Right hindlimb (tissue), 1 donor: ENCODE data around the gene NUCKS1.

Experiments used
- DNase-seq: peaks from one replicate; pipeline ENCODE4 v3.0.0-alpha.2; 2018

Gene NUCKS1, protein sequence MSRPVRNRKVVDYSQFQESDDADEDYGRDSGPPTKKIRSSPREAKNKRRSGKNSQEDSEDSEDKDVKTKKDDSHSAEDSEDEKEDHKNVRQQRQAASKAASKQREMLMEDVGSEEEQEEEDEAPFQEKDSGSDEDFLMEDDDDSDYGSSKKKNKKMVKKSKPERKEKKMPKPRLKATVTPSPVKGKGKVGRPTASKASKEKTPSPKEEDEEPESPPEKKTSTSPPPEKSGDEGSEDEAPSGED

DNA sequence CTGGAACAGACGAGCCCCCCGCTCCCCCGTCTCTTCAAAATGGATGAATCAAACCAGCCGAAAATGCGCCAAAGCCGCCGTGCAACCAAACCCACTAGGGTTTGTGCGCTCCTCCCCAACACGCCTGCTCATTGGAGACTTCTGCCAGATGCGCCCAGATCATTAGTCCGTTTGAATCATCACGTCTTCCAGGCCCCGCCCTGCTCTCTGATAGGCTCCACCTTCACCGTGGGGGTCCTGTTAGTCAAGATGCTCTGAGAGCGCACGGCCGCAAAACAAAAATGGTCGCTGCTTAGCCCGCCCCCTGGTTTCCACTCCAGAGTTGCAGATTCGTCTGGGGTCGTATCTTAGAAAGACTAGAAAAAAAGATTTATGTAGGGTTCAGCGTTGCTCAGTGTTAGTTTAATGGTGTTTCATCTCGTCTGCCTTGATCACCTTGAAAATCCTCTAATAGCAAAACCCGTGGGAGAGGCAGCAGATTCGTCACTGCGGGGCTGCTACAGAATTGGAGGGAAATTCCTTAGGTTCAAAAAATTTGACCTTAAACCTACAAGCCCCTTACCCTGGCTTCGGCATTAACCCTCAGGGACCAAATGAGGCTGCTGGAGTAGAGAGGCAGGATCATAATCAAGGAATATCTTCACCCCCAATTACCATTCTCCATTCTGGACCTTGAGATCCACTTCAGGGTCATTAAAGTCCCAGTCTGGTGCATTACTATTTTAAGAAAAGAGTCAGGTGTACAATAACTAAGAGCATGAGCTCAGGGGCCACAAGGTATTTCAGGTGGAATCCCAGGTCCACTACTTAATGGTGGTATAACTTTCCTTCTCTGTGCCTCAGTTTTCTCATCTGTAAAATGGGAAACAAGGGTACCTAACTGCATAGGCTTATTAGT is at the start of gene NUCKS1:
Gene NUCKS1, minus strand, starts transcription at position 45 of the 898 bp plus-strand sequence. CDS start 209 bp downstream, outside the sequence.
- DNase-seq: peak; percentile 99

DNA sequence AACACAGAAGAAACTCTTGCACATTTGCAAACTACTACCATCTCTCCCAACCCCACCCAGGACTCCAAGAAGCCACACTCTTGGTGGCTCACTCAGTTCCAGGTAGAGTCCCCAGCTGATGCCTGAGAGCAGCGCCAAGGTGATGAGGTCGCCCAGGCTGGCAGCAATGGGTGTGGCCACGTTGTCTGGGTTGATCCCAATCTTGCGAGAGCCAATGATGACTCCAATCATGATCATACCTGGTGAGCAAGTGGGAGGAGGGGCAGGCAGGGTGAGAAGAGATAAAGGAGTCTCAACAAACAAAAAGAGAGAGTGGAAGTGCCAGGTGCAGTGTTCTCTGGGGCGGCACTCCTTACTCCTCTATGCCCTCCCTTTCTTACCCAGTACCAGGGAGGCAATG is 48.6 kb upstream of the NUCKS1 start:
- DNase-seq: no peak

DNA sequence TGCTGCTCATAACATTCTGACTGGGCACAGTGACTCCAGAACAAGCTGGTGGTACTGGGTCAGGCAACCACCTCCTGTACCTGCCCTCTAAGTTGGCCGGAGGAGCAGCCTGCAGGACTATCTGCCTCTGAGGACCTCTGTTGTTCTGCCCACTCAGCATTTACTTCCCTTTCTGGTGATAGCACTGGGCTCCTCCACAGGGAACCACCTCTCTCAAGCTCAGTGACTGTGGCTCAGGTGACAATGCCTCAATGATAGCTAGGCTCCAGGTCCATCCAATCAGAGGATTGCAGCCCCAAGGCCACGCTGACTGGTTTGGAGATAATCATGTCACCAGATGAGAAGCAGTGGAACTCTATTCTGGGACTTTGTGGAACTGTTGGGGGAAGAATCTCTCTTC is 47.2 kb upstream of the NUCKS1 start:
- DNase-seq: no peak

DNA sequence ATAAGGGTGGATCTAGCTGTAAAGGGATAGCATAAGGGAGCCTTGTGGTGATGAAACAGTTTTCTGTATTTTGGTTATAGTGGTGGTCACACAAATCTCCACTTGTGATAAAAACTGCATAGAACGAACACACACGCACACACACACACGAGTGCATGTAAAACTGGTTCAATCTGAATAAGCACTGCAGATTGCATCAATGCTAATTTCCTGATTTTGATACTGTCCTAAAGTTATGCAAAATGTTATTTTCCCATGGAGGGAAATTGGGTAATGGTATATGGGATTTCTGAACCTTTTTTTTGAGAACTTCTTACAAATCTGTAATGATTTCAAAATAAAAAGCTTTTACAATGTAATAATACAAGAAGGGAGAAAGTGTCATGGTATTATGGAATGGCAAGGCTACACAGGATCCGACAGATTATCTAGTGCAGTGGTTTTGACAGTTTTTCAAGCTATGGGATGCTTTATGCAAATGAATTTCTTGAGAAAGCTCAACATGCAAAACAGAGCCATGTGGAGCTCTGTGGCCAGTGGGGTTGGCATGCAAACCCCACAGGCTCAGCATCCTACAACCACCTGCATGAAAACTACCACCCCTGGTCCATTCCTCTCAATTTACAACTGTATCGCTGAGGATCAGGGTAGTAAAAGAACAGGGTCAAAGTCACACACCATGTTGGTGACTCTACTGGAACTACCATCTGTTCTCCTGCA is 44.2 kb upstream of the NUCKS1 start:
- DNase-seq: no peak

DNA sequence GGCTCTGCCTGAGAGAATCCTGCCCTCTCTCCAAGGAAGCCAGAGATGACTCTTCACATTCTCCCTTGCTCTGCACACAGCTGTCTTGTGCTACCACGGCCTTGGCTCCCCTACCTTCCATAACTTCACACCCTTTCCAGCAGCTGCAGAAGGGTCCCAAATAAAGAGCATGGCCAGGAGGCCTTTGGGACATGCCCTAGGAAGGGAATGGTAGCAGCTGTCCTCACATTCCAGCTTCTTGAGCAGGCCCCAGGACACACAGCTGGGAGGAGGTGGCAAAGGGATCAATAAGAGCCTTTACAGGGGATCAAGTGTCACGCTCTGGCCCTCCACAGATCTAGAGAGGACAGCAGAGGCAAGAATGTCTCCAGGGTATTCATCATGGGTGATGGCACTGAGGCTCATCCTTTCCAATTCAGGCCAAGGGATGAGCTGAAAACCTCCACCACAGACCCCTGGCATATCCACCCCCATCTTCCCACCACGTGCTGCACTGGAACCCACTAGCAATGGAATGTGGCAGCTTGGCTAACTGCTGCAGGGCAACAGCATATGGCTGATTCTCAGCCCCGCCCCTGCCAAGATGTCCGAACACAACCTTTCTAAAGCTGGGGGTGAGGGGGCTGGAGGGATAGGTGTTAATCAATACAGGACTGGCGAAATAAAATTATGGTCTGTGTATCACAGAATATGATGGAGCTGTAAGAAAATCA is 43.1 kb upstream of the NUCKS1 start:
- DNase-seq: peak; percentile 44

DNA sequence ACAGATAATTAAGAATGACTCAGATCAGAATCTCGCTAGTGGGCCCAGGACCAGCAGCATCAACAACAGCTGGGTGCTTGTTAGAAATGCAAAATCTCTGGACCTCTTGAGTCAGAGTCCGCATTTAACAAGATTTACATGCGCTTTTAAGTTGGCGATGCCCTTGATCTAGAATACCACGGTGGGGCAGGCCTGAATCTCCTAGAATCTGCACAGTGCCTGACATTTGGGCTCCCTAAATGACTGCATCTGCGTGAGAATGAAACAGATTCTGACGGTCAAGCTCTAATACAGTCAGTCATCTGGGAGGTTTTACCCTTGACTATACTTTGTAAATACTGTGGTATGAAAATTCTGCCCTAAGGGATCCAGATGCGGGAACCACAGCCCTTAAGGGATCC is 42.5 kb upstream of the NUCKS1 start:
- no peak for DNase-seq

DNA sequence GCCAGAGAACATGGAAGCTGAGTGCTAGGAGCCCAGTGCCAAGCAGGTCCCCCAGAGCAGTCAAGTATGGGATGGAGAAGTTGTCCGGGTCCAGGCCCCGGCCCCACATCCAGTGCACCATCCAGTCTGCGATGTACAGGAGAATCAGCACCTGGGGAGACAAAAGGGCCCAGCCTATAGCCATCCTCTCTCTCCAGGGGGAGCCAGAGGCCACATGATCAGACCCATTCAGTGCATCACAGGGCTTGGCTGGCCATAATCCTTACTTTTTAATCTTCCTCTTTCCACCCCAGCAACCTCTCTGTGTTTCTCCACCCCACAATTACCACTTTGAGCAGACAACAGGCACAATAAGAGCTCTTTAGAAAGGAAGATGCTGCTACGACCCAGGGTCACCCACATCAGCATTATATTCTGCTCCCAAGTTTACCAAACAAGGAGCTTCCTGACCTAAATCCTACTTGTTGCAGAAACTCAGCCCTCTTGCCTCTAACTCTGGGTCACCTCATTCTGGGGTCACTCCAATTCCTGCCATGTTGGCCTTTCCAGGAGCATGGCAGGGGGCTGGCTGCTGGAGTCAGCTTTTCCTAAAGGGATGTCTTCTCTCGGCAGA is 41.7 kb upstream of the NUCKS1 start:
- DNase-seq: peak; percentile 61

DNA sequence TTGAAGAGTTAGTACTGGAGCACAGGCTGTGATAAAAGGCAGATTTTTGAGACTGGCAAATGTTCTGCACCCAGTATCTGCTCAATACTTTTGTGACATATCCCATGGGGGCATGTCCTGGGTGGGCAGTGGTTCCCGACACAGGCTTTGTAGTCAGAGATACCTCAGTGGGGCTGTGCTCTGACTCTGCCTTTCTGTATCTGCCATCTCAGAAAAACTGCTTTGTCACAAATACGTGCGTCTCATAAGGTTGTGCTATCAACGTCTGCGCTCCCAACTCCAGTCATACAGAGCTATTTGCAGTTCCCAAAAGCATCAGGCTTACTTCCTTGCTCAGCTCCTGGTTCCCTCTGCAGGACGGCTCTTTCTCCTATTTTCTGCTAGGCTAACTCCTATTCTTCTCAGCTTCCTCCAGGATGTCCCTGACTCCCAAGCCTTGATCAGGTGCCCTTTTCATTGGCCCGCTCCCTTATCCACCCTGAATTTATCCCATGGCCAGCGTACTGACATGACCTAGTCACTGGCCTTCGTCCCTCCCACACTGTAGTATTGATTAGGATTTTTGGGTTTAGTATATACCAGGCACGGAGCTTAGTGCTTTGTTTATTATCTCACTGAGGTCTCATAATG is 37.4 kb upstream of the NUCKS1 start:
- no peak for DNase-seq

DNA sequence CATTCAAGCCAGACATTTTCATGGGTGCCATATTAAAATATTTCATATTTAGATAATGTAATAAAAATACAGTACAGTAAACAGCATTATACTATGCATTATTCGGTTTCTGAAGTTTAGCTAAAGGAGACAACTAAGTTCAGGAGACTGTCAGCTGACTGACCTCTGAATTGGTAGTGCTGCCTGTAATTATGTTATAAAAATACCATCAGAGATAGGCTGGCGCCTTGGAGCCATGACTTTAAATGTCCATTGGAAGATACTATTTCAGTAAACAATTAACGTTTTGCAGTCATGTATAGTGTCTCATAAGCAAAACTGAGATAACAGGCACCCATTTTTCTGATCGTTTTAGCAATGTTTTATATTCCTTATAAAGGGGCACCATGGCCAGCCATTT is 36.6 kb upstream of the NUCKS1 start:
- no peak for DNase-seq

DNA sequence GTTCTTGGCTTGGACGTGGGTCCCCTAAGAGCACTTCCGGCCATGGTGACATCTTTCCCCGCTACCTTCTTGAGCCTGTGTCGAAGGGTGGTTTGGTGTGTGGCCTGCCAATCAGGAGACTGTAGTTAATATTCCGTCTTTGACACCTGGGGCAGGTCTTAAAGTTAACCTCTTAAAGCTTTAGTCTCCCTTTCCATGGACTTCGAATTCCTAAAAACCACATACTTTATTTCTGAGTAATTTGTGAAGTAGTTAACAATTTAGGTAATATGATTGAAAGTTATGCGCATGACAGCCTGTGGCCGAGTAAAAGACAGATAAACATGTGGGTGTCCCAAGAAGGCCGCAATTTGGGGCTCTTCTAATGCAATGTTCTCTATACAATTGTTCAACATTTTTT is 35.5 kb upstream of the NUCKS1 start:
- DNase-seq: no peak

DNA sequence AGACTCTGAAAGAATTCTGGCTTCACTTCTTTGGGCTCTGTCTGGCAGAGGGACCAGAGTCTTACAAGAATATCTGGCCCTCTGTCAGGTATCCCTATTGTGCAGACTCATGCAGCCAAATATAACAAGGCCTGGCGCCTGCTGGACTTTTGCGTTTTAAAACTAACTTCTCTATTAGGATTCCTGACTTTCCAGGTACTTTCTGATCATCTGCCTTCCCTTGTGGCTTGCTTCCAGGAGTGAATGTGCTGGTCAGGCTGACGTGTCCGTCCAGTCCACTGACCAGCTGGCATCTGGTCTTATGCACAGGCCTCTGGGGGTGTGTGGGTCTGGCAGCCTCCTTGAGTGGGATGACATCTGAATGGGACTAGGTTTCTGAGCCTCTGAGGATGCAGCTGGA is 33.9 kb upstream of the NUCKS1 start:
- DNase-seq: no peak

DNA sequence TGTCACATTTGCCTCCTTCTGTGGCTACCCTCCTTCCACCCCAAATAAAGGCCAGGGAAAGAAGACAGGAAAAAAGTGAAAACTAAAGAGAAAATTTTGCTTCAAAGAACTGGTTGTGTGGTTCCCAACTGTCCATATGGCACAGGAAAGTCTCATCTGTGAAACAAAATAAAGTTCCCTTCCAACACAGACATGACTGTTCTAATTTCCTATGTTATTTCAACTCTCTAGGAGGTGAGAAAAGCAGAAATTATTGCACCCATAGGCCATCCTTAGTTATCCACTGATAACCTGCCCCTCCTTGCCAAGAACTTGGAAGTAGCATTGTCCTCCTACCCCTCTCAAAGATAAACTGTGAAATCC is 33.4 kb upstream of the NUCKS1 start:
- DNase-seq: no peak

DNA sequence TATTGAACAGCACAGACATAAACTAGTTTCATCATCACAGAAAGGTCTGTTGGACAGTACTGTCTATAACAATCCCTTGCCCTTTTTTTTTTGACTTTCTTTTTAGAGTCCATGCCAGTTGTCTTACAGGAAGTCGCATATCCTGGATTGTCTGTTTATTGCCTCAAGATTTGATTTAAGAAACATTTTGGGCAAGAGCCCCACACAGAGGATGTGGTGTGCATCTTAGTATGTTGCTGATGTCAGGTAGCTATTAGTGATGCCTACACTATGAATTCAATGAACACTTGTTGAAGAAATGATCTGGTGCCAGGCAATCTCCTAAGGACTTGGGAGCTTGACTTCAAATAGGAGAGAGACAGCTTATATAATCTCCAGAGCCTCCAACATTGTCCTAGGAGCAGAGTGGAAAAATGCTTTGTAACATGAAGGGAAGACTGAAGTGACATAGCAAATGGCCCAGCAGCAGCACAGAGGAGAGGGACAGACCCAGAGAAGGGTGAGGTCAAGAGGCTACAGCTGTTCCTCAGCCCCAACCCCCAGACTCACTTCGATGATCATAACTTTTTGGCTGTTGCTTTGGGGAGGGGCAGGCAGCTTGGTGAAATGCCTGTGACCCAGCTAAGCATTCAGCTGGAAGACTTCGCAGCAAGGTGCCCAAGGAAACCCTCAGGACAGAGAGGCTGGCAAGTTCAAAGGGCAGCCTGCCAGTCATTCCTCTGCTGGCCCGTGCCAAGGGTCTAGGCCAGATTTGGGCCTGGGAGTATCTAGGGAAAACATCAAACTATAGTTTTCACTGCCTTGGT is 32.8 kb upstream of the NUCKS1 start:
- no peak for DNase-seq

DNA sequence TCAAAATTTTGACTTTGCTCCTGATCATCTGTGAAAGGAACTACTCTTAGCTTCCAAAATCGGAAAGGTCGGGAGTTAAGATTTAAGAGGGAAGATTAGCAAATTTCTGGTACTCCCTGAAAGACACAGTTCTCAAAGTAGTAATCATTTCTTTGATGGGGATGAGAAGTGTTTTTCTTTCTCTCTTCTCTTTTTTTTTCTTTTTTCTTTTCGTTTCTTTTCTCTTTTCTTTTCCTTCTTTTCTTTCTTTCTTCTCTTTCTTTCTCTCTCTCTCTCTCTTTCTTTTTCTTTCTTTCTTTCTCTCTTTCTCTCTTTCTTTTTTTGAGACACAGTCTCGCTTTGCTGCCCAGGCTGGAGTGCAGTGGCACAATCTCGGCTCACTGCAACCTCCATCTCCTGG is 30.4 kb upstream of the NUCKS1 start:
- DNase-seq: no peak

DNA sequence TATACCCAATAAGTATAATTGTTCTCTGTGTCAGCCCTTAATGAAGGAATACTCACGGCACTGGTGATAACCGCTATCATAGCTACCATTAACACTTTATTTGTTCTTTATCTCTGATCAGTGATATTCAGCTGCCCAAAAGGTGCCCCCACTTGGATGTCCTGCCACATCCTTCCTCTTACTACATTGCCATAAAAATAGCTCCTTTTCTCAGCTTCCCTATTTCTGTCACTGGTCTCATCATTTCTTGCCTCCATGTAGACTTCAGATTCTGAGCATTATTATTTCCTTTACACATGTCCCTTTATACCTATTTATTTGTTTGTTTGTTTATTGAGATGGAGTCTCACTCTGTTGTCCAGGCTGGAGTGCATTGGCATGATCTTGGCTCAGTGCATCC is 28.0 kb upstream of the NUCKS1 start:
- no peak for DNase-seq

DNA sequence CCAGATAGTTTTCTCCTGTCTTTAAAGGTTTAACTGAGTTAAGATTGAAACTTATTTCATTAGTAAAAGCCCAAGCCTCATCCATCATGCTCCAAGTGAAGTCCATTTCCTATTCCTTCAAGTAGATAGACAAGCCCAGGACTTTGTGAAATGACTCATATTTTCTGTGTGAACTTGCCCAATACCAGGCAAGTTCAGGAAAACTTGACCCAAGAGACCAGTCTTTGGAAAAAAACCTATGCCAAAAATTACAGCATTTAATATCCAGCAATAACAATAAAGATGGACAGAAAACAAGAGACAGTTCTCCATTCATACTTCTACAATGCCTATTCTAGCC is 25.7 kb upstream of the NUCKS1 start:
- DNase-seq: no peak

DNA sequence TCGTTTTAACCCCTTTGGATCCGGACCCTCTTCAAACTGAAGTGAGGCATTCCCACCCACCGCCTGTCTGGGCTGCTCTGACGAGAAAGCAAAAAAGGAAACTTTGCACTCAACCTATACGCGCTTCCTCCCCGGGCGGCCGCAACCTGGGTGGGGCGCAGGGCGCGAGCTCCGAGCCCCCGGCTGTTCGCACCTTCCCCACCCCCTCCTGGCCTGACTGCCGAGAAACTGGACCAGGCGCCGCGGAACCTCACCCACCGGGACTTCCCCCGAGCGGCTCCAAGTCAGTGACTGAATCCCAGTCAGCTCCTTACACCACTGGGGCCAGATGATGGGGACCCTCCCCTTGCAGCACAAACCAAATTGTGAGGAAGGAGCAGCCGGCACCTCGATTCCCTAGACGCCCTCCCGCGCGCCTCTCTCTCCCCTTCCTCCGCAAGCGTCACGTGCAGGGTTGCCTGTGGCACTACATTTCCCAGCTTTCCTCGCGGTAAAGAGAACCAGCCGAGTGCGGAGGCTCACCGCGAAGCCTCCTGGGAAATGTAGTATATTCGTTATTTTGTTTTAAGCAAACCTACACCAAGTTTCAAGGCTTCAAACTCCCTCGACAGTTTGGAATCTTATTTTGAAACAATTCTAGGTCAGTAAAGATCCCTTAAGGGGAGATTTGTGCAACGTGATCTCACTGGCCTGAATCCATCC is 25.2 kb upstream of the NUCKS1 start, which contains the start of gene RAB29:
Gene RAB29, minus strand, starts transcription at position 468 of the 702 bp plus-strand sequence. CDS start 526 bp downstream, outside the sequence.
- peak; percentile 88 for DNase-seq

DNA sequence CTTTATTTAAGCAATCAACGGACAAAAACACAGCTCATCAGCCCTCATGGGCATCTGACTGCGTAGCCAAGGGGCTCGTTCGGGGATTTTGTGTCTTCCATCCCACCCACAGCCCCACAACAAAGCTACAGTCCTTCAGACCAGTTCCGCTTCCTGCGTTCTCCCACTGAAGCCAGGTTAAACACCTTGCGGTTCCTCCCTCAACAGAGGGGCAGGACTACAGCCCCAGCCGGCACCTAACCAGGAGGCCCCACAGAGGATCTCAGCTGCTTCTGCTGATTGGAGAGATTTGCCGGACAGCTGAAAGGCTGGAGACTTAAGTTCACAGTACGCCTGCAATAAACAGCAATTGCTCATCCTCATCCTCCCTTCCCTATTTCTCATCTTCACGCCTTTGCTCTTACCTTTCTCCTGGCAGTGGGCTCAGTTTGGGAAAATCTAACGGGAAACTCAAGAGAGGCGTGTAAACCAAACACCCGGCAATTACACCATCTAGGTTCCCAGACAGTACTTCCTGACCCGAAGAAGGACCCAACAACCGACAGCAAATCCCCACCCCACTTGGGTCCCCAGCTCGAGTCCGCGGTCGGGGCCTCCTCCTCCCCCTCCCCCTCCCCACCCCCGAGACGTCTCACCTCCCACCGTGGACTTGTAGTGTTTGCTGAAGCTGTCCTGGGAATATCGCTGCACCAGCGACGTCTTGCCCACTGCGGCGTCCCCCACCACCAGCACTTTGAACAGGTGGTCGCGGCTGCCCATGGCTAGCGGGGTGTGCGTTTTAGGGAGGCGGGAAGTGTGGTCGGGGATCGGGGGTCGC is 24.4 kb upstream of the NUCKS1 start:
- DNase-seq: peak; percentile 41

DNA sequence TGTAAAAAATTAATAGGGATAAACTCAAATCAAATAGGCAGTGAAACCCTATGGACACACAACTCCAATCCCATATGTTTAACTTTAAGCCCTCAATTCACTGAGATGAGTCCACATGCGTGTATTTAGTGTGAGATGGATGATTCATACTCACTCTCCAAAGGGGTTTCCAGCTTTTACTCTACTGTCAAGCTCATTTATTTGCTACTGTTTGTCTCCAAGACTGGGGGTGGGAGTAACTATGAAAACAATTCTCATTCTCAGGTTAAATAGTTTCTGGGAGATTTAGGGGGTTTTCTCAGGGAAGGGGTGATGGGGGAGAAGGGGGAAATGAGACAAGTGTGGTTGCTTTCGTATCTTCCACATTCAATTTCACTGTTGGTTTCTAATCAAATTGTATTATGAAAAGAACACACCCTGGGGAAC is 22.6 kb upstream of the NUCKS1 start:
- no peak for DNase-seq

DNA sequence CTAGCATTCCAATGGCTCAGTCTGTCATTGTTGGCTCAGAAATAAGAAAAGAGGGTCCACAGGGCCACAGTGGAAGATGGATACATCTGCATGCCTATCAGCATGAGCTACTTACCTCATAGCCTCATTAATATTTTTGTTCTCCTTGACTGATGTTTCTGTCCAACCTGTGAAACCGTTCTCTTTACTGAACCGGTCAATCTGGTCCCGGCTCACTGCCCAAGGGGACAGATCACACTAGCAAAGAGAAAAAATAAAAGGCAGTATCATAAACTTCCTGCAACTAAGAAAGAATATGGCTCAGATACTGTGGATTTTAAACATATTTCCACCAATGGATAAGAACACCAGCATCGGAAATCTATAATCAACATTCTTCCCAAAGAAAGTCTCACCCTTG is 20.6 kb upstream of the NUCKS1 start:
- no peak for DNase-seq
